Endothelial cell of umbilical vein (primary cell): ENCODE data around the gene SFMBT1. TPM values are rescaled to one million over a fixed set of nuclear protein-coding genes. Genes with fewer than 3 reads are reported as not detected.

Source experiments
- BruUV-seq: library from RNA; stranded (reverse); fragments of 400-500 nt; replicated peaks from 2 replicates; lab custom pipeline; 2021; lab: Mats Ljungman, UMichigan
- CTCF ChIA-PET: fragments of 300-600, 350-600 bp; sonication (Branson Sonifier 250); formaldehyde crosslinking; loops from one replicate; lab custom pipeline; 2021; ENCODE audit warnings: antibody characterized with exemption, inconsistent platforms; lab: Charles Lee
- POLR2A ChIA-PET: fragments of 300-600, 350-600 bp; sonication (Branson Sonifier 250); formaldehyde crosslinking; loops from one replicate; lab custom pipeline; 2021; ENCODE audit warnings: antibody characterized with exemption, inconsistent platforms; lab: Charles Lee
- DNase-seq: peaks from one replicate; pipeline ENCODE4 v3.0.0-alpha.2; 2011; ENCODE audit warnings: low read depth, low spot score
- FAIRE-seq: peaks from 2 replicates; lab custom pipeline; 2011; peaks lifted over from hg19 to GRCh38; lab: Jason Lieb, UNC
- H2AFZ ChIP-seq: 2 replicates; pipeline ENCODE4 v1.6.0; 2012; ENCODE audit warnings: low read depth, low read length, control low read depth, inconsistent platforms
- H3K27ac ChIP-seq: 2 replicates; pipeline ENCODE4 v1.5.1; 2011; ENCODE audit warnings: low read depth, mild to moderate bottlenecking, control low read depth, low read length, moderate library complexity; ENCODE audit not compliant: insufficient read depth
- H3K27me3 ChIP-seq, 2 experiments: 2 replicates each; pipeline versions ENCODE4 v1.6.0 to v1.6.1; 2011; ENCODE audit warnings: low read length in 2 of 2, mixed read lengths in 1 of 2; ENCODE audit not compliant: control insufficient read depth in 2 of 2, insufficient read depth in 2 of 2
- H3K36me3 ChIP-seq, 2 experiments: 2 replicates in 1 of 2; 3 replicates in 1 of 2; pipeline ENCODE4 v1.5.1; 2011; ENCODE audit warnings: low read length in 2 of 2, mild to moderate bottlenecking in 1 of 2, moderate library complexity in 1 of 2; ENCODE audit not compliant: control insufficient read depth in 2 of 2, insufficient read depth in 2 of 2; ENCODE audit errors: extremely low read depth in 1 of 2
- H3K4me1 ChIP-seq: 3 replicates; pipeline ENCODE4 v1.5.1; 2011; ENCODE audit warnings: mild to moderate bottlenecking, low read length; ENCODE audit not compliant: control insufficient read depth, insufficient read depth; ENCODE audit errors: extremely low read depth
- H3K4me2 ChIP-seq: 2 replicates; pipeline ENCODE4 v1.6.1; 2011; ENCODE audit warnings: low read length, control low read depth, mixed read lengths; ENCODE audit not compliant: insufficient read depth
- H3K4me3 ChIP-seq, 3 experiments: fragments of 200-600 bp in 1 of 3; sonication (generic), shearing (Covaris generic) in 1 of 3; replicated peaks in 1 of 3; 2 replicates each; pipeline ENCODE4 v1.5.1; 2011 to 2016; ENCODE audit warnings: control low read depth in 3 of 3, low read length in 3 of 3, mild to moderate bottlenecking in 2 of 3, inconsistent platforms in 1 of 3, low read depth in 1 of 3, moderate library complexity in 1 of 3; ENCODE audit not compliant: insufficient read depth in 1 of 3
- H3K79me2 ChIP-seq: 2 replicates; pipeline ENCODE4 v1.6.0; 2012; ENCODE audit warnings: low read length, inconsistent platforms; ENCODE audit not compliant: control insufficient read depth, insufficient read depth
- H3K9ac ChIP-seq: replicated peaks from 2 replicates; pipeline ENCODE3; 2011; ENCODE audit warnings: low read length, control low read depth; ENCODE audit not compliant: insufficient read depth; ENCODE audit errors: extremely low read depth
- H3K9me1 ChIP-seq: replicated peaks from 3 replicates; pipeline ENCODE4 v1.6.0; 2011; ENCODE audit warnings: mild to moderate bottlenecking, low read length; ENCODE audit not compliant: control insufficient read depth, insufficient read depth; ENCODE audit errors: extremely low read depth
- H3K9me3 ChIP-seq: replicated peaks from 2 replicates; pipeline ENCODE4 v1.5.1; 2012; ENCODE audit warnings: low read length, inconsistent platforms; ENCODE audit not compliant: control insufficient read depth, insufficient read depth
- H4K20me1 ChIP-seq: replicated peaks from 2 replicates; pipeline ENCODE3; 2011; ENCODE audit warnings: mild to moderate bottlenecking, low read length; ENCODE audit not compliant: control insufficient read depth, insufficient read depth; ENCODE audit errors: extremely low read depth
- CTCF ChIP-seq, 2 donors: IDR thresholded peaks; 1 replicate in 1 of 2; 2 replicates in 1 of 2; pipeline ENCODE4 v1.5.1; 2011; ENCODE audit warnings: low read length in 2 of 2, mild to moderate bottlenecking in 2 of 2, moderate library complexity in 2 of 2, control low read depth in 1 of 2, inconsistent platforms in 1 of 2, low read depth in 1 of 2; ENCODE audit not compliant: insufficient read depth in 1 of 2; ENCODE audit errors: extremely low read depth in 1 of 2
- FOS ChIP-seq: IDR thresholded peaks from 2 replicates; pipeline ENCODE4 v1.6.1; 2011; ENCODE audit warnings: mild to moderate bottlenecking, low read length, moderate library complexity, borderline replicate concordance; ENCODE audit not compliant: insufficient read depth
- MAX ChIP-seq: IDR thresholded peaks from 2 replicates; pipeline ENCODE4 v1.6.1; 2011; ENCODE audit not compliant: insufficient read depth, insufficient read length
- POLR2A ChIP-seq: IDR thresholded peaks from 2 replicates; pipeline ENCODE4 v1.6.1; 2012; ENCODE audit warnings: low read depth, mild to moderate bottlenecking, control low read depth, low read length
- POLR2AphosphoS5 ChIP-seq: IDR thresholded peaks from 2 replicates; pipeline ENCODE4 v1.6.1; 2012; ENCODE audit warnings: low read depth, mild to moderate bottlenecking, control low read depth, low read length, moderate library complexity; ENCODE audit not compliant: insufficient read depth
- dilution Hi-C: fragments of 300-500 bp; cut with MboI; formaldehyde crosslinking; loops from one replicate; pipeline ENCODE4 v1.15.0; 2019; ENCODE audit warnings: low sequenced_read_pairs; ENCODE audit not compliant: extremely low pct_ligation_motif_present
- intact Hi-C: fragments of 100-400 bp; cut with micrococcal nuclease; formaldehyde crosslinking; loops from one replicate; pipeline ENCODE4 v1.10.0; 2022
- polyA plus RNA-seq, 4 experiments: library from polyadenylated mRNA; depleted of rRNA in 3 of 4; stranded (reverse) in 3 of 4; unstranded in 1 of 4; fragments of >200 nt; gene quantifications; 2 replicates each; pipeline versions ENCODE4 v1.2.1 to v1.2.3, GENCODE V29; 2011 to 2012; ENCODE audit warnings: missing spikeins in 1 of 4
- total RNA-seq: library from RNA; stranded (reverse); gene quantifications from 2 replicates; pipeline ENCODE4 v1.2.3, GENCODE V29; 2021

Gene SFMBT1
- total and polyA plus RNA-seq, 2 donors (not counting 3 experiments of a cell fraction or from before 2014, with no cell fraction given), result 1.8 to 6.0 TPM

- DNase-seq (peak; percentile 59), FAIRE-seq (peak; percentile 86)
- no TSS peak for BruUV-seq
- dilution Hi-C loops, result no loop called here
- intact Hi-C loops, result loop anchor here (1.0 to 2.0 kb wide), 3 partner anchors 84 to 192 kb away; no protein-coding TSS in a partner anchor
- peak overlapping the region; percentile 12 for H2AFZ ChIP-seq
- no peak overlapping the region for H3K27ac ChIP-seq
- no peaks in the 10 kb centered on the region for H4K20me1 ChIP-seq
- H3K79me2 ChIP-seq, result no peaks in the 10 kb centered on the region
- H3K4me1 ChIP-seq, result no peaks in the 10 kb centered on the region
- POLR2A ChIA-PET, result no interaction called here
- CTCF ChIA-PET, result interaction anchor here (0.6 to 2.4 kb wide), 40 partner anchors 8 to 228 kb away, joined by 3 to 21 read pairs (median 4); partner anchors contain the start of gene STIMATE
- no peaks in the 10 kb centered on the region for H3K36me3 ChIP-seq
- no peaks in the 10 kb centered on the region for H3K27me3 ChIP-seq
- no peaks in the 10 kb centered on the region for H3K9me3 ChIP-seq
- H3K9ac ChIP-seq, result no peak overlapping the region
- no peak for TF ChIP-seq FOS
- no peak for TF ChIP-seq POLR2A
- no peak for TF ChIP-seq POLR2AphosphoS5
- TF ChIP-seq CTCF (IDR thresholded peaks at IDR 0.05; ENCODE audit: extremely low read depth in 1 of 2, insufficient read depth in 1 of 2, low read depth in 1 of 2, low read length in 2 of 2), result peak; percentile 65 to 72
- TF ChIP-seq MAX, result no peak
- H3K9me1 ChIP-seq, result no peaks in the 10 kb centered on the region
- H3K4me2 ChIP-seq, result no peak overlapping the region
- no peak overlapping the region for H3K4me3 ChIP-seq
Observed at GRCh38 chr3:52934630-52935530, 111.0 kb downstream of the SFMBT1 start.
